ENCODE results near the gene CTBP2. TPM values are rescaled to one million over a fixed set of nuclear protein-coding genes. Genes with fewer than 3 reads are reported as not detected.
A peak's percentile ranks its signal among the peaks of the same experiment; 100 is the strongest.
"Not testable (repeated sequence)": the region's sequence is repeated elsewhere in the genome, so short reads cannot be mapped to it uniquely, and the experiment has no call there.

The CTBP2 gene
- total and polyA plus RNA-seq, 8 donors = 21.4 to 60.8 (median 31.1) TPM

DNA sequence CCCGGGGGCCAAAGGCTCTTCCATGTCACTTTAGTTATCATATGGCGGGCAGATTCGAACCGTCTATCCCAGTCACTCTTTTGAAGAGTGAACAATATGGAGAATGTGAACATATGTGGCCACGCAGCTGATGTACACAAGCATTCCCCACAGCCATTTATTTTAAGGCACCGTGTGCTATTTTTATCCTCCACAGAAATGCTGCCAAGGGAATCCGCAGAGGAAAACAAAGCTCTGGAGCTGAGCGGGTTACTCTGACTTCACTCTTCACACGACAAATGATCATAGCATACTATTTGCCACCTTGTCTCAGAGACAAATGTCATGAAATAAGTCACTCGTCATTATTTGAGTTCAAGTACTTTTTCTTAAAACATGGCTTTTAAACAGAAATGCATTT is 100.3 kb downstream of the CTBP2 start:
- FAIRE-seq = no peak
- 29 to 34% methylated on average over 10 of the region's 10 CpGs for WGBS, 2 donors

DNA sequence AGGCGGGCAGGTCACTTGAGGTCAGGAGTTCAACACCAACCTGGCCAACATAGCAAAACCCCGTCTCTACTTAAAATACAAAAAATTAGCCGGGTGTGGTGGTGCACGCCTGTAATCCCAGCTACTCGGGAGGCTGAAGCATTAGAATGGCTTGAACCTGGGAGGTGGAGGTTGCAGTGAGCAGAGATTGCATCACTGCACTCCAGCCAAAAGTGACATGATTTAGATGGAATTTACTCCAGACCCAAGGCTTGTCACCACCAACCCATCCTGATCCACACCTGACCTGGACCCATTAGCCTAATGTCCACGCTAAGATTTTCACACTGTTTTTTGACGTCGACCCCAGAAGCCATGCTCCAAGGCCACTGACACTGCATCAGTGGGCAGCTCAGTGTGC is 101.0 kb downstream of the CTBP2 start:
- WGBS, 2 donors = 93 to 95% methylated on average over 8 of the region's 8 CpGs
- intact Hi-C loops (cut with DNase I); DNase-seq; H3K27ac ChIP-seq; H3K27me3 ChIP-seq; ATAC-seq; H3K36me3 ChIP-seq; H3K9me3 ChIP-seq; FAIRE-seq; H3K4me3 ChIP-seq: not testable (repeated sequence)
- H3K4me1 ChIP-seq = peaks cover 13 to 36% (median 22%) of the 10 kb centered on the region in 3 donors

More for the DNA sequence above, 100.3 kb downstream of the CTBP2 start:
- Histone ChIP-seq H3K9me3 (no peaks in the 10 kb centered on the region), H3K4me3 (no peak overlapping the region), H3K27me3 (no peaks in the 10 kb centered on the region), H3K4me1 (peaks cover 13 to 42% (median 26%) of the 10 kb centered on the region in 3 donors), H3K36me3 (no peaks in the 10 kb centered on the region), H3K27ac (no peak overlapping the region)
- ATAC-seq (peak in 1 of 4 donors; percentile 8), DNase-seq (no peak)
- intact Hi-C loops (cut with DNase I) = no loop called here
- TF ChIP-seq, protein P1, sequence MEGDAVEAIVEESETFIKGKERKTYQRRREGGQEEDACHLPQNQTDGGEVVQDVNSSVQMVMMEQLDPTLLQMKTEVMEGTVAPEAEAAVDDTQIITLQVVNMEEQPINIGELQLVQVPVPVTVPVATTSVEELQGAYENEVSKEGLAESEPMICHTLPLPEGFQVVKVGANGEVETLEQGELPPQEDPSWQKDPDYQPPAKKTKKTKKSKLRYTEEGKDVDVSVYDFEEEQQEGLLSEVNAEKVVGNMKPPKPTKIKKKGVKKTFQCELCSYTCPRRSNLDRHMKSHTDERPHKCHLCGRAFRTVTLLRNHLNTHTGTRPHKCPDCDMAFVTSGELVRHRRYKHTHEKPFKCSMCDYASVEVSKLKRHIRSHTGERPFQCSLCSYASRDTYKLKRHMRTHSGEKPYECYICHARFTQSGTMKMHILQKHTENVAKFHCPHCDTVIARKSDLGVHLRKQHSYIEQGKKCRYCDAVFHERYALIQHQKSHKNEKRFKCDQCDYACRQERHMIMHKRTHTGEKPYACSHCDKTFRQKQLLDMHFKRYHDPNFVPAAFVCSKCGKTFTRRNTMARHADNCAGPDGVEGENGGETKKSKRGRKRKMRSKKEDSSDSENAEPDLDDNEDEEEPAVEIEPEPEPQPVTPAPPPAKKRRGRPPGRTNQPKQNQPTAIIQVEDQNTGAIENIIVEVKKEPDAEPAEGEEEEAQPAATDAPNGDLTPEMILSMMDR (IDR thresholded peaks at IDR 0.05) = no peak

DNA sequence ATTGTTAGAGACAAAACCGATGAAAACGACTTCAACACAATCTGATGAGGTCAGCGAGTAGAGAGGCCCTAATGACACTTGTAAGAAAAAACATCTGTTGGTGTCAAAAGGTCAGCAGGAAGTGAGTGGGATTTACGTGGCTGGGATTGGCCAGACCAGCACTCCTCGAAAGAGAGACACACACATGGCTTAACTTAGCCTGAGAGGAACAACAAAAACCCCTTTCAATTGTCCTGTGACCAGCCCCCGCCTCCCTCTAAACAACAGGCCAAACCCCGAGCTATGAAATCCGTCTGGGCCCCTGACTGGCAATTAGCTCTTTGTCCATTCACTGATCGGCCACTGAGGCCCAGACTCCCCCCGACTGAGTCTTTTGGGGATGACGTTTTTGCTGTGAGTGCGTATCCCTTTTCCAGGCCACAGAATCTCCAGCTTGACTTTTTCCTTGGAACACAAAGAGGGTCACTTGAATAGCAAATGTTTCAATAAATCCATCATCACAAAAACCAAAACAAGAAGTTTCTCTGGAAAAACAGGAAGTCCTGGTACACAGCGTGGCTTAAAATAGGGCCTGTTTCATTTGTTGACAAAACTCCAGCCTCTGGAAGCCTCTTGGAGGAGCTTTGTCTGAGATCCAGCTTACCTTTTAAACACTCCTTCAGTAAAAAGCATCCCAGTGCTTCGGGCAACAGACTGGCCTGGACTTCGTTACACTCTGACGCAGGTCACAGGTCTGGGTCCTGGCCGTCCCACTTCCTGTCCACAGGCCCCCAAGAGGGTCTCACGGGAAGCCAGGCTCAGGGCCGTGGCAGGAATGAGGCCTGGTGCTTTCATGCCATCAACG is 103.0 kb downstream of the CTBP2 start:
- Histone ChIP-seq H3K27me3 (no peaks in the 10 kb centered on the region), H3K36me3 (no peaks in the 10 kb centered on the region), H3K27ac (peak overlapping the region in 3 of 4 donors; percentile 28 to 40 (median 38)), H3K9me3 (no peaks in the 10 kb centered on the region), H3K4me1 (peaks cover 13 to 35% (median 18%) of the 10 kb centered on the region in 3 donors), H3K4me3 (no peak overlapping the region)
- intact Hi-C loops (cut with DNase I) = no loop called here
- WGBS, 2 donors = 50 to 51% methylated on average over 20 of the region's 20 CpGs
- ATAC-seq (peak in 3 of 4 donors; percentile 12 to 53 (median 33)), DNase-seq (peak in 2 of 6 donors; percentile 49 to 53), FAIRE-seq (no peak)
- TF ChIP-seq, protein P1 (IDR thresholded peaks at IDR 0.05) = no peak

DNA sequence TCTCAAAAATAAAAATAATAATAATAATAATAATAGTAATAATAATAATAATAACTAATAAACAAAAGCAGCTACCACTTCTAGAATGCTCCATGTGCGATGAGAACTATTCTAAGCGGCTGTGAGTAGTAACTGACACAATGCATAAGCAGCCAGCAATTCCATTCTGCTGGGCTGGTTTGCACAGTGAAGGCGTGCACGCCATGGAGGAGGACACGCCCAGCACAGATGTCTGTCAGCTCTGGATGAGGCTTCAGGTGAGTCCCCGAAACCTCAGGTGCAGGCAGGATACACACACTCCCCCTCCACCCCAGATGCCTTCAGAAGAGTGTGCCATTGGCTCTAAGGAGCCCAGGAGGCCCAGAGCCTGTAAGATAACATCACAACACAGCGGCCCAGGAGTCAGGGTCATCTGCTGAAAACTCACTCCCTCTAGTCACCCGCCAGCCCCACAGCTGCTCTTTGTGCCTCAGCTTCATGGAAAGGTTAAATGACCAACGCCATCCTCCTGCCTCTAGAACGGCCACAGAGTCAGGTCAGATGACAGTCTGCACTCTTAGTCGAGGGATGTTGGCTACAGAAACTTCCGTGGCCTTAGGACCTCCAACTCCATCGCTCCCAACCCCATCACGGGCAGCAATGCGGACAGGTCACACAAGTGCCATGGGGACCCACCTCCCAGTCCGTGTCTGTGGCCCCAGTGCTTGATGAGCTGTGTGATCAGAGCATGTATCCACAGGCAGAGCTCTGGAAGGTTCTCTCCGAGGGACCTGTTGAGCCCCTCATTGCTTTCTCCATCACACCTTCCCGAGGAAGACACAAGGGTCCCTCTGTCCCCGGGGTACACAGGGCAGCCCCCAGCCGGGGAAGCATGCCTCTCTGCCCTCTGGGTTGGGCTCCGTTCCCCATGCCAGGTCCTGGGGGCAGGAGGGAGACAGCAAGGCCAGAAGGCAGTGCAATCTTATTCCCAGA is 103.9 kb downstream of the CTBP2 start:
- Histone ChIP-seq H3K9me3 (no peaks in the 10 kb centered on the region), H3K4me1 (peaks cover 13 to 35% (median 16%) of the 10 kb centered on the region in 3 donors), H3K36me3 (no peaks in the 10 kb centered on the region), H3K27me3 (no peaks in the 10 kb centered on the region), H3K27ac (peak overlapping the region in 3 of 4 donors; percentile 28 to 40 (median 38)), H3K4me3 (no peak overlapping the region)
- no peak for ATAC-seq
- TF ChIP-seq, protein P1 (IDR thresholded peaks at IDR 0.05) = no peak
- intact Hi-C loops (cut with DNase I) = no loop called here
- no peak for FAIRE-seq
- WGBS, 2 donors = 79 to 84% methylated on average over 21 of the region's 21 CpGs
- DNase-seq = peak in 1 of 6 donors; percentile 36

DNA sequence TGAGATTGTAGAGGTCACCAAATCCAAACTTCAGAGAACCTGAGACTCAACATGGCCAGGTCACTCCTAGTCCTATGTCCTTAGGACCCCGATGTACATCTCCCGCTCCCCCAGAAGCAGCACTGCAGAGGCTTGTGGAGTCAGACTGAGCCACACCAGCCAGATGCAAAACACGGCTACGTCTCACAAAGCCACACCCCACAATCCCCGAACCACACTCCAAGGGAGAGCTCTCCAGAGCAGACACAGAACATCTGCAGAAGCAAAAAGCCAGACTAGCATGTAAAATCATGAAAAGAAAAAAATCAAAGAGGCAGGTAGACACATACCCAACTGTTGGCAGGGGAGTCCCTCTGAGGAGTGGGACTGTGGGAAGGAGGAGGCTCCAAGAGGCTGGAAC is 104.9 kb downstream of the CTBP2 start:
- peaks cover 5 to 26% (median 6%) of the 10 kb centered on the region in 3 donors for H3K4me1 ChIP-seq
- TF ChIP-seq, protein P1 (IDR thresholded peaks at IDR 0.05) = no peak
- ATAC-seq (no peak), DNase-seq (peak in 1 of 6 donors; percentile 13), FAIRE-seq (no peak)
- no peak overlapping the region for H3K27ac ChIP-seq
- H3K4me3 ChIP-seq = no peak overlapping the region
- H3K27me3 ChIP-seq = no peaks in the 10 kb centered on the region
- no peaks in the 10 kb centered on the region for H3K9me3 ChIP-seq
- H3K36me3 ChIP-seq = no peaks in the 10 kb centered on the region
- intact Hi-C loops (cut with DNase I) = no loop called here
- 78 to 83% methylated on average over 5 of the region's 5 CpGs for WGBS, 2 donors
